Activated T-cell treated with anti-CD3 and anti-CD28 coated beads, Interleukin-2, amount 50 U/mL, for 48 hours (primary cell): ENCODE results near the gene POMT1.

Experiments
- DNase-seq, 2 experiments: peaks; one replicate each; pipeline ENCODE4 v3.0.0-alpha.2; 2020

POMT1 gene

DNA sequence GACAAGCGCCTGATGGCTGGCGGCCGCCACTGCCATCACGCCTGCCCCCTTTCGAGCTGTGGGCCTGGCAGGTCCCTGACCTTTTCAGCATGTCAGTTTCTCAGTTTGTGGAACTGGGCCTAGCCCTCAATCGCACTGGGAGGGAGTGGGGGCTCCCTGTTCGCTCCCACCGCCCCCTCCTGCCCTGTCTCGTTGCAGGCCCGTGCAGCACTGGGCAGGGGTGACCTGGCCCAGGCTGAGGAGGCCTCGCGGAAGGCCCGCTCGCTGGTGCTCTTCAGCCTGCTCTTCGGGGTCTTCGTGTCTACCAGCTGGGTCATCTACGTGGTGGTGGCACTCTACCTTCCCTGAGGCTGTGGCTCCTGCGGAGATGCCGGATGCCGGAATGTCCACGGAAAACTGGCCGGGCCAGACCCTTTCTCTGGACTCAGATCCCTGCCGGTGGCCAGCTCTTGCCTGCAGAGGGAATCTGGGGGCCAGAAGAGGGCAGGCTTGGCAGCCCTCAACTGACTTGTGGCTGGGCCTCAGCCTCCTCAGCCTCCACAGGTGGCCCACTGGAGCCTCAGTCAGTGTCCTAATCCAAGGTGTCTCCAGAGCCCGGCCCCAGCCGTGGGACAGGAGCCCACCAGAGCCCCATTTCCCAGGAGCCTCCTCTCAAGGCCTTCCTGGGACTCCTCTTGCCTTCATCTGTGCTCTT lies 55.3 kb downstream of the POMT1 start:
- no peak for DNase-seq

DNA sequence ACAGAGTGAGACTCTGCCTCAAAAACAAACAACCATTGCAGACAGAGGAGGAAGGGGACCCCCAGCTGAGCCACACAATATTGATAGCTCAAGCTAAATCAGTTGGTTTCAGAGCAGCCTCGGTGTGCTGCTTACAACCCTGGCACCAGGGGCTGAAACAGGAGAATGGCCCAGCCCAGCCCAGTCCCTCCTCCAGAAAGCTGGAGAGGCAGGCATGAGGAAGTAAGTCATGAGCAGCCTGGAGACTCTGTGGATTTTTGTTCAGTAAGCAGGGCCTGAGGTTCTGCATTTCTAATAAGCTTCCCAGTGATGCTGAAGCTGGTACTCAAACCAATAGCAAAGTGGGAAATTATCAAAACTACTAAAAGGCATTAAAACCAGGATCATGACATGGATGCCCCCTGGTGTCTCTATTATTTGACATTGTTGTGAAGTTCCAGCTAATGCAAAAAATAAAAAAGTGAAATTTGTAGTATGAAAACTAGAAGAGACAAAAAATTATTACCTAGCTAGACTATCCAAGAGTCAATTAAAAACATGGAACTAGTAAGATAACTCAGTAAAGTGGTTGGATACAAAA lies 56.8 kb downstream of the POMT1 start:
- DNase-seq = no peak

DNA sequence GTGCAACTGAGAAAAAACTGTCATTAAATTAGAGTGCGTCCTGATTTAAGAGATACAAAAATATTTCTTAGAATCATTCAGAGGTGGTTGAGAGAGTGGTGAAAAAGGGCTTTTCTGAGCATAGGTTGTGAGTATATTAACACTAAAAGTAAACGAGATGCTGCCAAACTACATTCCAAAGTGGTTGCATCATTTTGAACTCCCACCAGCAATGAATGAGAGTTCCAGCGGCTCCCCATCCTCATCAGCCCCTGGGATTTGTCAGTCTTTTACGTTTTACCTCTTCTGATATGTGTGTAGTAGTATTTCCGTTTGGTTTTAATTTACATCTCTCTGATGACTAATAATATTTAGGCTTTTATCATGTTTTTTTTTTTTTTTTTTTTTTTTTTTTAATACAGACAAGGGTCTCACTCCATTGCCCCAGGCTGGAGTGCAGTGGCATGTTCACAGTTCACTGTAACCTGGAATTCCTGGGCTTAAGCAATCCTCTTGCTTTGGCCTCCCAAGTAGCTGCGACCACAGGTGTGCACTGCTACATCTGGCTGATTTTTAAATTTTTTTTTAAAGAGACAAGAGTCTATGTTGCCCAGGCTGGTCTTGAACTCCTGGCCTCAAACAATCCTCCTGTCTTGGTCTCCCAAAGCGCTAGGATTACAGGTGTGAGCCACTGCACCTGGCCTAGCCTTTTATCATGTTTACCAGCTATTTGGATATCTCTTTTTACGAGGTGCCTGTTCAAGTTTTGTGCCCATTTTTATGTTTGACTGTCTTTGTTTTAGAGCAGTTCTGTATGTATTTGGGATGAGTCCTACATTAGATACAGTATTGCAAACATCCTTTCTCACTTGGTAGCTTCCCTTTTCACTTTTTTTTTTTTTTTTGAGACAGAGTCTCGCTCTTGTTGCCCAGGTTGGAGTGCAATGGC lies 59.6 kb downstream of the POMT1 start:
- DNase-seq = no peak

DNA sequence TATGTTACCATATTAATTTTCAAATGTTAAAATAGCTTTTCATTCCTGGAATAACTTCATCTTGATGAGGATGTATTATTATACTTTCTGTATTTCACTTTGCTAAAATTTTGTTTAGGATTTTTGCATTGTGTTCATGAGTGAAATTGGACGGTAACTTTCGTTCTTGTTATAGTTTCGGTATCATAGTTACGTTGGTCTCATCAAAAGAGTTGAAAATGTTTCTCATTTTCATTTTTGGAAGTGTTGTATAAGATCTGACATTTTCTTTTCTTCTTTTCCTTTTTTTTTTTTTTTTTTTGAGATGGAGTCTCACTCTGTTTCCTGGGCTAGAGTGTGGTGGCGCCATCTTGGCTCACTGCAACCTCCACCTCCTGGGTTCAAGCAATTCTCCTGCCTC lies 62.7 kb downstream of the POMT1 start:
- no peak for DNase-seq

DNA sequence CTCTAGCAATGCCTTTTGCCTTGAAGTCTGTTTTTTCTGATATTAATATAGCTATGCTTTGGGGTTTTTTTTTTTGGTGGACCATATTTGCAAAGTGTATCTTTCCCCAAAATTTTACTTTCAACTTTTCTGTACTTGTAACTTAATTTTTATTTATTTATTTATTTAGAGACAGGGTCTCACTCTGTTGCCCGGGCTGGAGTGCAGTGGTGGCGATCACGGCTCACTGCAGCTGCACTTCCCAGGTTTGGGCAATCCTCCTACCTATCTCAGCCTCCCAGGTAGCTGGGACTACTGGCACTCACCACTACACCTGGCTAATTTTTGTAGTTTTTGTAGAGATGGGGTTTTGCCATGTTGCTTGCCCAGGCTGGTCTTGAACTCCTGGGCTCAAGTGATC lies 63.4 kb downstream of the POMT1 start:
- DNase-seq = no peak

DNA sequence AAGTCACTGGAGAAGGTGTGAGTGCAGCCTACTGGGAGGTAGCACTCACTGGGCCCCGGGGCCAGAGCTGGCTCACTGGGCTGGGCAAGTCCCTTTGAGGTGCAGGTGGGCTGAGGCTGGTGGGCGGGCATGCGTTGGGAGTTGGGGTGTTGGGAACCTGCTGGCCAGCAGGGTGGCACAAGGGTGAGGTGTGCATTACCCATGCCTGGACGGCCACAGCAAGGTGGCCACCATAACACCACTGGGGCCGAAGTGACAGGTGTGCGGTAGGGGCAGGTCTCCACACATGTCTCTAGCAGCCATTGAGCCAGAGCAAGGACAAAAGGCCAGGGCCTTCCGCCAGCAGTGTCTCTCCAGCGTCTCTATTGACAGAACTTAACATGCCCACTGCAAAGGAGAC lies 65.2 kb downstream of the POMT1 start:
- no peak for DNase-seq
